PC-9 (cell line): Measurements from ENCODE around the gene COP1.

Experiments
- CTCF ChIP-seq: fragments of 200-600 bp; sonication (generic); conservative IDR thresholded peaks from 2 replicates; pipeline ENCODE4 v1.6.1; 2017; ENCODE audit warnings: mixed run types, antibody characterized with exemption, mild to moderate bottlenecking, moderate library complexity
- EZH2 ChIP-seq: fragments of 200-600 bp; sonication (generic); IDR thresholded peaks from 2 replicates; pipeline ENCODE4 v1.8.0; 2017; ENCODE audit warnings: antibody characterized with exemption, low read depth

GRCh38 chr1:175981128-175981527, 226.0 kb downstream of the COP1 start:
- TF ChIP-seq CTCF (no peak), EZH2 (no peak)
